ENCODE measurements around the gene DGKB.

DNA sequence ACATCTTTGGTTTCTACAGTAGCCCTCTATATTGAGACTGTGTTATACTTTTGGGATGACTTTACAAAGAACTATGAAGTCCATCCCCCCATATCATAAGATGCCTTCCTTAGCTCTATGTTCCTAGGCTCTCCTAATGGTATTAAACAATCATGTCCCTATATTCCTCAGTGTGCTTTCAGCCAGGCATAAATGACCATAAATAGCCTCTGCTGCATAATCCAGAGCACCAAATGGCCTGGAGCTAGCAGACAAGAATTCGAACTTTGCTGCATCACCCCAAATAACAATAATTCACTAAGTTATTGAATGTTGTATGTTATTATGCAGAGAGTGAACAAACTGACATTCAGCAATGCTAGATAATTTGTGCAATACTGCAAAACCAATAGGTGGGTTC is 405.2 kb downstream of the DGKB start:
- no peak for TF ChIP-seq EP300 (IDR thresholded peaks at IDR 0.05; ENCODE audit: low read depth)
- TF ChIP-seq, protein P1, sequence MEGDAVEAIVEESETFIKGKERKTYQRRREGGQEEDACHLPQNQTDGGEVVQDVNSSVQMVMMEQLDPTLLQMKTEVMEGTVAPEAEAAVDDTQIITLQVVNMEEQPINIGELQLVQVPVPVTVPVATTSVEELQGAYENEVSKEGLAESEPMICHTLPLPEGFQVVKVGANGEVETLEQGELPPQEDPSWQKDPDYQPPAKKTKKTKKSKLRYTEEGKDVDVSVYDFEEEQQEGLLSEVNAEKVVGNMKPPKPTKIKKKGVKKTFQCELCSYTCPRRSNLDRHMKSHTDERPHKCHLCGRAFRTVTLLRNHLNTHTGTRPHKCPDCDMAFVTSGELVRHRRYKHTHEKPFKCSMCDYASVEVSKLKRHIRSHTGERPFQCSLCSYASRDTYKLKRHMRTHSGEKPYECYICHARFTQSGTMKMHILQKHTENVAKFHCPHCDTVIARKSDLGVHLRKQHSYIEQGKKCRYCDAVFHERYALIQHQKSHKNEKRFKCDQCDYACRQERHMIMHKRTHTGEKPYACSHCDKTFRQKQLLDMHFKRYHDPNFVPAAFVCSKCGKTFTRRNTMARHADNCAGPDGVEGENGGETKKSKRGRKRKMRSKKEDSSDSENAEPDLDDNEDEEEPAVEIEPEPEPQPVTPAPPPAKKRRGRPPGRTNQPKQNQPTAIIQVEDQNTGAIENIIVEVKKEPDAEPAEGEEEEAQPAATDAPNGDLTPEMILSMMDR (IDR thresholded peaks at IDR 0.05) = no peak
- no peak for TF ChIP-seq POLR2A (IDR thresholded peaks at IDR 0.05)
